Glutamatergic neuron (in vitro differentiated cells): ENCODE results near the gene ZKSCAN5. TPM values are rescaled to one million over a fixed set of nuclear protein-coding genes. Genes with fewer than 3 reads are reported as not detected.
"Not testable (repeated sequence)": the region's sequence is repeated elsewhere in the genome, so short reads cannot be mapped to it uniquely, and the experiment has no call there.

Experiments
- DNase-seq: peaks from one replicate; pipeline ENCODE4 v3.0.0; 2022
- H3K27ac Mint-ChIP-seq: one replicate; pipeline ENCODE4 v1.8.0; 2020; ENCODE audit warnings: mild to moderate bottlenecking, mixed read lengths, inconsistent platforms; ENCODE audit not compliant: unreplicated experiment
- H3K27me3 Mint-ChIP-seq: one replicate; pipeline ENCODE4 v1.8.0; 2020; ENCODE audit warnings: mild to moderate bottlenecking, moderate library complexity, mixed read lengths, inconsistent platforms; ENCODE audit not compliant: unreplicated experiment
- H3K36me3 Mint-ChIP-seq: one replicate; pipeline ENCODE4 v1.8.0; 2020; ENCODE audit warnings: mild to moderate bottlenecking, mixed read lengths, inconsistent platforms; ENCODE audit not compliant: unreplicated experiment
- H3K4me1 Mint-ChIP-seq: one replicate; pipeline ENCODE4 v1.8.0; 2020; ENCODE audit warnings: mild to moderate bottlenecking, low read depth, mixed read lengths, inconsistent platforms; ENCODE audit not compliant: unreplicated experiment
- H3K4me3 Mint-ChIP-seq: one replicate; pipeline ENCODE4 v1.8.0; 2020; ENCODE audit warnings: mild to moderate bottlenecking, mixed read lengths, inconsistent platforms; ENCODE audit not compliant: unreplicated experiment
- H3K9me3 Mint-ChIP-seq: one replicate; pipeline ENCODE4 v1.8.0; 2020; ENCODE audit warnings: mild to moderate bottlenecking, moderate library complexity, mixed read lengths, inconsistent platforms; ENCODE audit not compliant: unreplicated experiment
- CTCF ChIP-seq: fragments of 200-600 bp; sonication (generic); IDR thresholded peaks from one replicate; pipeline ENCODE4 v1.5.0; 2021; ENCODE audit not compliant: partially characterized antibody, unreplicated experiment
- total RNA-seq: library from RNA; stranded (reverse); fragmentation: NEBNext Ultra II Directional; extraction: Animal tissue kit (Norgen Biotek cat#: 25700); gene quantifications from one replicate; pipeline ENCODE4 v1.2.1, GENCODE V29; 2021; ENCODE audit not compliant: unreplicated experiment

ZKSCAN5 gene
- total RNA-seq, 1 donor from 2014 or later = 18.7 TPM

GRCh38 chr7:99573257-99573656 lies 68.8 kb downstream of the ZKSCAN5 start:
- Mint-ChIP-seq H3K27me3 (no peaks in the 10 kb centered on the region), H3K27ac (no peak overlapping the region), H3K36me3 (no peaks in the 10 kb centered on the region), H3K9me3 (no peaks in the 10 kb centered on the region), H3K4me1 (no peaks in the 10 kb centered on the region), H3K4me3 (no peak overlapping the region)
- TF ChIP-seq CTCF = no peak
- DNase-seq = no peak

GRCh38 chr7:99576251-99576650 lies 71.8 kb downstream of the ZKSCAN5 start:
- TF ChIP-seq CTCF = no peak
- H3K9me3 Mint-ChIP-seq = peaks cover 2% of the 10 kb centered on the region
- no peak for DNase-seq
- H3K4me3 Mint-ChIP-seq = no peak overlapping the region
- H3K4me1 Mint-ChIP-seq = peaks cover 1% of the 10 kb centered on the region
- peaks cover 3% of the 10 kb centered on the region for H3K27me3 Mint-ChIP-seq
- H3K27ac Mint-ChIP-seq = no peak overlapping the region
- H3K36me3 Mint-ChIP-seq = no peaks in the 10 kb centered on the region

- TF ChIP-seq CTCF = no peak
These were observed 75.0 kb downstream of the ZKSCAN5 start for GRCh38 chr7:99579281-99579955.

GRCh38 chr7:99579956-99580777 lies 75.7 kb downstream of the ZKSCAN5 start:
- Mint-ChIP-seq H3K36me3 (no peaks in the 10 kb centered on the region), H3K27me3 (peaks cover 5% of the 10 kb centered on the region), H3K4me1 (peaks cover 1% of the 10 kb centered on the region), H3K27ac (peak overlapping the region; percentile 89), H3K4me3 (peak overlapping the region; percentile 94), H3K9me3 (peaks cover 2% of the 10 kb centered on the region)
- peak; percentile 87 for DNase-seq
- peak; percentile 75 for TF ChIP-seq CTCF

More at GRCh38 chr7:99579281-99579955, 75.0 kb downstream of the ZKSCAN5 start:
- no peak for DNase-seq
- H3K36me3 Mint-ChIP-seq = no peaks in the 10 kb centered on the region
- H3K4me1 Mint-ChIP-seq = peaks cover 1% of the 10 kb centered on the region
- H3K27me3 Mint-ChIP-seq = peaks cover 5% of the 10 kb centered on the region
- H3K9me3 Mint-ChIP-seq = peaks cover 2% of the 10 kb centered on the region
- H3K27ac Mint-ChIP-seq = no peak overlapping the region
- peak overlapping the region; percentile 94 for H3K4me3 Mint-ChIP-seq

- H3K36me3 Mint-ChIP-seq, H3K27me3 Mint-ChIP-seq, H3K4me1 Mint-ChIP-seq, DNase-seq, H3K9me3 Mint-ChIP-seq: not testable (repeated sequence)
- peak overlapping the region; percentile 89 for H3K27ac Mint-ChIP-seq
- H3K4me3 Mint-ChIP-seq = peak overlapping the region; percentile 94
These were observed 76.4 kb downstream of the ZKSCAN5 start for GRCh38 chr7:99580778-99581332.

Other genes with a start within 250 kb of the ZKSCAN5 start
- gene MYH16, start 231.8 kb upstream of the ZKSCAN5 start, total RNA-seq = not detected
- gene ARPC1A, start 178.8 kb upstream of the ZKSCAN5 start, total RNA-seq = 173 TPM
- gene ARPC1B, start 129.9 kb upstream of the ZKSCAN5 start, total RNA-seq = 9.5 TPM
- gene PDAP1, start 96.1 kb upstream of the ZKSCAN5 start, total RNA-seq = 134 TPM
- 73.9 TPM for gene BUD31, start 95.7 kb upstream of the ZKSCAN5 start, total RNA-seq
- gene PTCD1, start 65.9 kb upstream of the ZKSCAN5 start, total RNA-seq = 5.5 TPM
- 106 TPM for gene CPSF4, start 65.7 kb upstream of the ZKSCAN5 start, total RNA-seq
- 291 TPM for gene ATP5MF, start 38.5 kb upstream of the ZKSCAN5 start, total RNA-seq
- 19.5 TPM for gene ZNF789, start 31.8 kb upstream of the ZKSCAN5 start, total RNA-seq
- 19.9 TPM for gene ZNF394, start 4.4 kb upstream of the ZKSCAN5 start, total RNA-seq
- gene FAM200A, start 47.5 kb downstream of the ZKSCAN5 start, total RNA-seq = 8.1 TPM
- 74.0 TPM for gene ZNF655, start 54.0 kb downstream of the ZKSCAN5 start, total RNA-seq
- gene TMEM225B, start 93.6 kb downstream of the ZKSCAN5 start, total RNA-seq = 0.66 TPM
- gene ZSCAN25, start 112.3 kb downstream of the ZKSCAN5 start, total RNA-seq = 26.6 TPM
- gene CYP3A5, start 175.3 kb downstream of the ZKSCAN5 start, total RNA-seq = not detected
- gene CYP3A7, start 230.5 kb downstream of the ZKSCAN5 start, total RNA-seq = not detected